Body of pancreas (tissue), 4 donors: ENCODE measurements around the gene MTHFS. TPM values are rescaled to one million over a fixed set of nuclear protein-coding genes. Genes with fewer than 3 reads are reported as not detected.
"Not testable (repeated sequence)": the region's sequence is repeated elsewhere in the genome, so short reads cannot be mapped to it uniquely, and the experiment has no call there.

Source experiments
- ATAC-seq: fragments of 150-250 bp; one replicate; pipeline ENCODE4 v1.9.1; 2016
- DNase-seq, 4 donors: peaks; one replicate each; pipeline ENCODE4 v3.0.0-alpha.2; 2019
- H3K27ac ChIP-seq, 4 donors: fragments of 200-600 bp; sonication (generic); 1 replicate in 3 of 4; 2 replicates in 1 of 4; pipeline versions ENCODE4 v1.5.1 to v1.6.1; 2016 to 2019; ENCODE audit warnings: mild to moderate bottlenecking in 1 of 4, mixed read lengths in 1 of 4, moderate library complexity in 1 of 4
- H3K27me3 ChIP-seq, 2 donors: fragments of 200-600 bp; sonication (generic); one replicate each; pipeline ENCODE4 v1.6.0; 2016; ENCODE audit warnings: mild to moderate bottlenecking in 1 of 2
- H3K36me3 ChIP-seq, 2 donors: fragments of 200-600 bp; sonication (generic); replicated peaks in 1 of 2; 2 replicates each; pipeline ENCODE4 v1.5.1; 2016; ENCODE audit warnings: low read depth in 2 of 2; ENCODE audit not compliant: insufficient read depth in 1 of 2
- H3K4me1 ChIP-seq: fragments of 200-600 bp; sonication (generic); one replicate; pipeline ENCODE4 v1.6.0; 2016
- H3K4me3 ChIP-seq, 2 donors: fragments of 200-600 bp; sonication (generic); 1 replicate in 1 of 2; 2 replicates in 1 of 2; pipeline ENCODE4 v1.5.1; 2016 to 2019
- H3K9me3 ChIP-seq, 3 donors: fragments of 200-600 bp; sonication (generic); 1 replicate in 2 of 3; 2 replicates in 1 of 3; pipeline ENCODE4 v1.5.1; 2016
- CTCF ChIP-seq, 7 experiments: fragments of 450-650 bp in 4 of 7; fragments of 200-600 bp in 3 of 7; sonication (generic) in 3 of 7; IDR thresholded peaks; one replicate each; pipeline ENCODE4 v1.5.1; 2016 to 2019; ENCODE audit warnings: antibody characterized with exemption in 7 of 7
- POLR2A ChIP-seq, 3 donors: fragments of 450-650 bp; IDR thresholded peaks; one replicate each; pipeline ENCODE4 v1.6.1; 2016; ENCODE audit warnings: antibody characterized with exemption in 3 of 3, mild to moderate bottlenecking in 2 of 3
- WGBS, 2 donors: methylation state at CpG; one replicate each; pipeline ENCODE4 v1.1.5; 2017; 5-methylcytosine and 5-hydroxymethylcytosine counted together
- intact Hi-C: fragments of 100-400 bp; cut with DNase I; formaldehyde crosslinking; loops from one replicate; pipeline ENCODE4 v1.15.1; 2023
- total RNA-seq, 2 donors: library from RNA; depleted of rRNA; stranded (reverse); fragments of >200 nt; gene quantifications; one replicate each; pipeline ENCODE4 v1.1.0, GENCODE V29; 2016

The MTHFS gene
- total RNA-seq, 2 donors from 2014 or later: 26.5 to 29.3 TPM

GRCh38 chr15:79916502-79917132 lies 19.8 kb upstream of the MTHFS start:
- Histone ChIP-seq H3K36me3 (no peaks in the 10 kb centered on the region), H3K27ac (no peak overlapping the region), H3K27me3 (no peaks in the 10 kb centered on the region), H3K4me3 (no peak overlapping the region), H3K4me1 (no peaks in the 10 kb centered on the region), H3K9me3 (peaks cover 0 to 31% (median 0%) of the 10 kb centered on the region in 3 donors)
- WGBS, 2 donors: 64 to 65% methylated on average over 3 of the region's 3 CpGs
- TF ChIP-seq POLR2A (IDR thresholded peaks at IDR 0.05) (no peak), CTCF (IDR thresholded peaks at IDR 0.05) (no peak)
- no peak for ATAC-seq
- intact Hi-C loops: no loop called here
- DNase-seq: no peak

DNA sequence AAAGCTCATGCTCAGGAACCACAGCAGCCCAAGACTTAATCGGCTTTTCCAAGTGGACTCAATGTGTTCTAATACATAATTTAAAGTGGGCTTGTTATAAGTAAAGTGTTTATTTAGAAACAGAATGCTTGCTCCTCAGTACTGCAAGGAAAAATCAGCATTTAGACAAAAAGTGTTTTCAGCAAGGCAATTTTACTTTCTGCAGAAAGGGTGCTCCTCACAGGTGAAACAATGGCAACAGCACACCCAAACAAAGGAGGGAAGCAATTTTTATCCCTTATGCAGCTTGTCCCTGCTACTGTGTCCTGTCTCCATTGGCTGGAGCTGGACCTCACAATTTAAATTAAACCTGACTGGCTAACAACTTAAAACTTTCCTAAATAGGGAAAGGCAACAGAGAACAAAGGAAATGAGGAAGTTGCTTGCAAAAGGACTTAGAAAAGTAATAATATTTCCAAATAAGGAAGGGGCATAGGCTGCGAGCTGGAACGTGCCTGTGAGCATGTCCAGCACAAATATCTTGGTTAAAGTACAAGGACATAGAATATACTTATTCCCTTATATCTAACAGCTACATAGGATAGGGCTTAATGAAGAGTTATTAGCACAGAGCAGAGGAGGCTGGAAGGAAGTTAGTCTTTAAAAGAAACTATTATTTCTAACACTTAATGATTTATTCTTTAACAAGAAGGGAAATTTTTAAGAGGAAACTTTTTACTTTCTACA lies 19.1 kb upstream of the MTHFS start:
- DNase-seq, H3K4me3 ChIP-seq, H3K27ac ChIP-seq, intact Hi-C loops, H3K27me3 ChIP-seq, H3K4me1 ChIP-seq, H3K36me3 ChIP-seq, ATAC-seq: not testable (repeated sequence)
- 88 to 94% methylated on average over 3 of the region's 3 CpGs for WGBS, 2 donors
- H3K9me3 ChIP-seq: peaks cover 0 to 31% (median 0%) of the 10 kb centered on the region in 3 donors

DNA sequence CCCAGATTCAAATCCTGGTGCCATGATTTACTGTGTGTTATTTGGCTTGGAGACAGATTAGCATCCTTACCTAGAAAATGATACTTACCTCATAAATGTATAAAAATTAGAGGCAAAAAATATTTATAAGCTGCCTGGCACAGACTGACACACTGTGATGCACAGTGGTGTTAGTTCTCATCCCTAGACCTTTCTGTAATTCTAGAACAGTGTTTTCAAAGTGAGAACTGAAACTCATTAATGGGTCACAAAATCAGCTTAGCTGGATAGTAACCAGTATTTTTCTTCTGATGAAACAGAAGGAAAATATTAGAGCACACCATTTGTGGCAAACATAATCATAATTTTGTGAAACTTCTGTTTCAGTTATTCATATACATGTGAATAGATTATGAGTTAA lies 17.9 kb upstream of the MTHFS start:
- Histone ChIP-seq H3K36me3 (no peaks in the 10 kb centered on the region), H3K27ac (no peak overlapping the region), H3K4me3 (no peak overlapping the region), H3K9me3 (peaks cover 0 to 21% (median 0%) of the 10 kb centered on the region in 3 donors), H3K4me1 (no peaks in the 10 kb centered on the region), H3K27me3 (no peaks in the 10 kb centered on the region)
- DNase-seq (no peak), ATAC-seq (no peak)
- intact Hi-C loops: no loop called here
- TF ChIP-seq POLR2A (IDR thresholded peaks at IDR 0.05) (no peak), CTCF (IDR thresholded peaks at IDR 0.05) (no peak)

DNA sequence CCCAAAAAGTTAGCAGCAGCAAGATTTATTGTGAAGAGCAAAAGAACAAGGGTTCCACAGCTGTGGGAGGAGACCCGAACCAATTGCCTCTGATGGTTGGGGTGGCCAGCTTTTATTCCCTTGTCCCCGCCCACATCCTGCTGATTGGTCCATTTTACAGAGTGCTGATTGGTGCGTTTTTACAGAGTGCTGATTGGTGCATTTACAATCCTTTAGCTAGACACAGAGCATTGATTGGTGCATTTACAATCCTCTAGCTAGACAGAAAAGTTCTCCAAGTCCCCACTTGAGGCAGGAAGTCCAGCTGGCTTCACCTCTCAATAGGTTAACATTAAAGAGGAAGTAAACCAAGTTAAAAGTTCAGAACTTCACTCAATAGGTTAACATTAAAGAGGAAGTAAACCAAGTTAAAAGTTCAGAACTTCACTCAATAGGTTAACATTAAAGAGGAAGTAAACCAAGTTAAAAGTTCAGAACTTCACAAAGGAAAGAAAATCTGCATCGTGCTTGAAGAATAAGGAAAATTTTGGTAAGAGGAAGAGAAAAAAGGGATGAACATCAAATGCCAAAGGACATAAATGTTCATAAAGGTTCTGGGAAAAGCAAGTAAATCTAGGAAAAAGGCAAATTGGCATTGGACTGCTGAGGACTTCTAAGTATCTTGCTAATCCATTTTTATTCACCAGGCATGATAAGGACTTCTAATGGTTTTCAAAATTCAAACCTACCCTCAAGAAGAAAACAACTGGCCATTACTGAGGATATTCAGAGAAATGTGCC lies 12.9 kb upstream of the MTHFS start:
- H3K36me3 ChIP-seq, H3K9me3 ChIP-seq, H3K27me3 ChIP-seq, H3K4me3 ChIP-seq, H3K27ac ChIP-seq, H3K4me1 ChIP-seq, intact Hi-C loops, ATAC-seq, DNase-seq: not testable (repeated sequence)
- 75 to 89% methylated on average over 4 of the region's 4 CpGs for WGBS, 2 donors

DNA sequence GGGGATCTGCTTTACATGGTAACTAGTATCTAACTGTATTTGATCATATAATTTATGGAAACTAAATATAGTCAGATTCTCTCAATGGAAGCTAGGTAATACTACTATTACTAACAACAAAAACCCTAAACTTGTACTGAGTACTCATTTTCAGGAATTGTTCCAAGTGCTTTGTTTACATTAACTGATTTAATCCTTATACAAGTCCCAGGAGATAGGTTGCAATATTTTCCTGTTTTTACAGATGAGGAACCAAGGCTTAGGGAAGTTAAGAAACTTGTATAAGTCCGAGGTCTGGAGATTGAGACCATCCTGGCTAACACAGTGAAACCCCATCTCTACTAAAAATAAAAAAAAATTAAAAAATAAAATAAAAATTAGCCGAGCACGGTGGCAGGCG lies 7.5 kb upstream of the MTHFS start:
- no peaks in the 10 kb centered on the region for H3K4me1 ChIP-seq
- TF ChIP-seq CTCF (IDR thresholded peaks at IDR 0.05) (no peak), POLR2A (IDR thresholded peaks at IDR 0.05) (no peak)
- H3K4me3 ChIP-seq: no peak overlapping the region
- H3K9me3 ChIP-seq: no peaks in the 10 kb centered on the region
- no peaks in the 10 kb centered on the region for H3K36me3 ChIP-seq
- no peak for DNase-seq
- no peak for ATAC-seq
- intact Hi-C loops: no loop called here
- no peak overlapping the region for H3K27ac ChIP-seq
- 86% methylated on average over 4 of the region's 4 CpGs for WGBS, 2 donors
- H3K27me3 ChIP-seq: no peaks in the 10 kb centered on the region
